K562 (cell line): ENCODE results near the gene GATA2. TPM values are rescaled to one million over a fixed set of nuclear protein-coding genes. Genes with fewer than 3 reads are reported as not detected.

Experiments
- CBFB ChIP-seq: sonication (generic); formaldehyde crosslinking; IDR thresholded peaks from 2 replicates; pipeline ENCODE4 v1.4.0; 2020; ENCODE audit warnings: mild to moderate bottlenecking, missing genetic modification reagents
- EGR1 ChIP-seq: fragments of 450-650 bp; conservative IDR thresholded peaks from 2 replicates; pipeline ENCODE4 v1.6.1; 2017; ENCODE audit warnings: mild to moderate bottlenecking
- NCOA4 ChIP-seq: fragments of 450-650 bp; IDR thresholded peaks from 2 replicates; pipeline ENCODE4 v1.6.1; 2018; ENCODE audit warnings: mild to moderate bottlenecking; ENCODE audit not compliant: partially characterized antibody
- polyA plus RNA-seq, 8 experiments: library from polyadenylated mRNA; depleted of rRNA in 4 of 8; stranded (reverse) in 5 of 8; unstranded in 3 of 8; fragments of >200 nt; fragmentation: Nextera tagmentation in 2 of 8; fragmentation: Illumina TruSeq in 1 of 8; extraction: Ambion mirVana in 2 of 8; extraction: Trizol in 1 of 8; gene quantifications; 2 replicates each; pipeline versions ENCODE4 v1.2.1 to v1.2.3, GENCODE V29; 2011 to 2014; ENCODE audit warnings: inconsistent platforms in 1 of 8, missing spikeins in 1 of 8
- total RNA-seq, 7 experiments: library from RNA; depleted of rRNA in 6 of 7; stranded (reverse); fragments of >200 nt in 6 of 7; fragmentation: Illumina TruSeq in 2 of 7; extraction: Trizol in 2 of 7; gene quantifications; 2 replicates each; pipeline versions ENCODE4 v1.2.1 to v1.2.3, GENCODE V29; 2011 to 2021; ENCODE audit warnings: low replicate concordance in 1 of 7
- TF ChIP-seq, protein P1 (sequence below): fragments of 200-600 bp; sonication (generic); IDR thresholded peaks from one replicate; pipeline ENCODE4 v1.6.1; 2012; ENCODE audit warnings: mild to moderate bottlenecking, low read depth, low read length, inconsistent platforms

The GATA2 gene
- total and polyA plus RNA-seq, 9 of the 15 experiments (the other 6 are each of a cell fraction or from before 2014, with no cell fraction given), result 8.5 to 218 (median 50.8) TPM

- TF ChIP-seq, protein P1, sequence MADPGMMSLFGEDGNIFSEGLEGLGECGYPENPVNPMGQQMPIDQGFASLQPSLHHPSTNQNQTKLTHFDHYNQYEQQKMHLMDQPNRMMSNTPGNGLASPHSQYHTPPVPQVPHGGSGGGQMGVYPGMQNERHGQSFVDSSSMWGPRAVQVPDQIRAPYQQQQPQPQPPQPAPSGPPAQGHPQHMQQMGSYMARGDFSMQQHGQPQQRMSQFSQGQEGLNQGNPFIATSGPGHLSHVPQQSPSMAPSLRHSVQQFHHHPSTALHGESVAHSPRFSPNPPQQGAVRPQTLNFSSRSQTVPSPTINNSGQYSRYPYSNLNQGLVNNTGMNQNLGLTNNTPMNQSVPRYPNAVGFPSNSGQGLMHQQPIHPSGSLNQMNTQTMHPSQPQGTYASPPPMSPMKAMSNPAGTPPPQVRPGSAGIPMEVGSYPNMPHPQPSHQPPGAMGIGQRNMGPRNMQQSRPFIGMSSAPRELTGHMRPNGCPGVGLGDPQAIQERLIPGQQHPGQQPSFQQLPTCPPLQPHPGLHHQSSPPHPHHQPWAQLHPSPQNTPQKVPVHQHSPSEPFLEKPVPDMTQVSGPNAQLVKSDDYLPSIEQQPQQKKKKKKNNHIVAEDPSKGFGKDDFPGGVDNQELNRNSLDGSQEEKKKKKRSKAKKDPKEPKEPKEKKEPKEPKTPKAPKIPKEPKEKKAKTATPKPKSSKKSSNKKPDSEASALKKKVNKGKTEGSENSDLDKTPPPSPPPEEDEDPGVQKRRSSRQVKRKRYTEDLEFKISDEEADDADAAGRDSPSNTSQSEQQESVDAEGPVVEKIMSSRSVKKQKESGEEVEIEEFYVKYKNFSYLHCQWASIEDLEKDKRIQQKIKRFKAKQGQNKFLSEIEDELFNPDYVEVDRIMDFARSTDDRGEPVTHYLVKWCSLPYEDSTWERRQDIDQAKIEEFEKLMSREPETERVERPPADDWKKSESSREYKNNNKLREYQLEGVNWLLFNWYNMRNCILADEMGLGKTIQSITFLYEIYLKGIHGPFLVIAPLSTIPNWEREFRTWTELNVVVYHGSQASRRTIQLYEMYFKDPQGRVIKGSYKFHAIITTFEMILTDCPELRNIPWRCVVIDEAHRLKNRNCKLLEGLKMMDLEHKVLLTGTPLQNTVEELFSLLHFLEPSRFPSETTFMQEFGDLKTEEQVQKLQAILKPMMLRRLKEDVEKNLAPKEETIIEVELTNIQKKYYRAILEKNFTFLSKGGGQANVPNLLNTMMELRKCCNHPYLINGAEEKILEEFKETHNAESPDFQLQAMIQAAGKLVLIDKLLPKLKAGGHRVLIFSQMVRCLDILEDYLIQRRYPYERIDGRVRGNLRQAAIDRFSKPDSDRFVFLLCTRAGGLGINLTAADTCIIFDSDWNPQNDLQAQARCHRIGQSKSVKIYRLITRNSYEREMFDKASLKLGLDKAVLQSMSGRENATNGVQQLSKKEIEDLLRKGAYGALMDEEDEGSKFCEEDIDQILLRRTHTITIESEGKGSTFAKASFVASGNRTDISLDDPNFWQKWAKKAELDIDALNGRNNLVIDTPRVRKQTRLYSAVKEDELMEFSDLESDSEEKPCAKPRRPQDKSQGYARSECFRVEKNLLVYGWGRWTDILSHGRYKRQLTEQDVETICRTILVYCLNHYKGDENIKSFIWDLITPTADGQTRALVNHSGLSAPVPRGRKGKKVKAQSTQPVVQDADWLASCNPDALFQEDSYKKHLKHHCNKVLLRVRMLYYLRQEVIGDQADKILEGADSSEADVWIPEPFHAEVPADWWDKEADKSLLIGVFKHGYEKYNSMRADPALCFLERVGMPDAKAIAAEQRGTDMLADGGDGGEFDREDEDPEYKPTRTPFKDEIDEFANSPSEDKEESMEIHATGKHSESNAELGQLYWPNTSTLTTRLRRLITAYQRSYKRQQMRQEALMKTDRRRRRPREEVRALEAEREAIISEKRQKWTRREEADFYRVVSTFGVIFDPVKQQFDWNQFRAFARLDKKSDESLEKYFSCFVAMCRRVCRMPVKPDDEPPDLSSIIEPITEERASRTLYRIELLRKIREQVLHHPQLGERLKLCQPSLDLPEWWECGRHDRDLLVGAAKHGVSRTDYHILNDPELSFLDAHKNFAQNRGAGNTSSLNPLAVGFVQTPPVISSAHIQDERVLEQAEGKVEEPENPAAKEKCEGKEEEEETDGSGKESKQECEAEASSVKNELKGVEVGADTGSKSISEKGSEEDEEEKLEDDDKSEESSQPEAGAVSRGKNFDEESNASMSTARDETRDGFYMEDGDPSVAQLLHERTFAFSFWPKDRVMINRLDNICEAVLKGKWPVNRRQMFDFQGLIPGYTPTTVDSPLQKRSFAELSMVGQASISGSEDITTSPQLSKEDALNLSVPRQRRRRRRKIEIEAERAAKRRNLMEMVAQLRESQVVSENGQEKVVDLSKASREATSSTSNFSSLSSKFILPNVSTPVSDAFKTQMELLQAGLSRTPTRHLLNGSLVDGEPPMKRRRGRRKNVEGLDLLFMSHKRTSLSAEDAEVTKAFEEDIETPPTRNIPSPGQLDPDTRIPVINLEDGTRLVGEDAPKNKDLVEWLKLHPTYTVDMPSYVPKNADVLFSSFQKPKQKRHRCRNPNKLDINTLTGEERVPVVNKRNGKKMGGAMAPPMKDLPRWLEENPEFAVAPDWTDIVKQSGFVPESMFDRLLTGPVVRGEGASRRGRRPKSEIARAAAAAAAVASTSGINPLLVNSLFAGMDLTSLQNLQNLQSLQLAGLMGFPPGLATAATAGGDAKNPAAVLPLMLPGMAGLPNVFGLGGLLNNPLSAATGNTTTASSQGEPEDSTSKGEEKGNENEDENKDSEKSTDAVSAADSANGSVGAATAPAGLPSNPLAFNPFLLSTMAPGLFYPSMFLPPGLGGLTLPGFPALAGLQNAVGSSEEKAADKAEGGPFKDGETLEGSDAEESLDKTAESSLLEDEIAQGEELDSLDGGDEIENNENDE, result no peak
- TF ChIP-seq NCOA4 (no peak), CBFB (CRISPR knock-in tag) (no peak), EGR1 (peak; percentile 15; the same call in 1 of the 2 replicates)
Observed at GRCh38 chr3:128486681-128487537, 6.1 kb downstream of the GATA2 start (continued).
